WTC11 (cell line): Measurements from ENCODE around the gene APOF.

Experiments used
- ATF3 ChIP-seq: sonication (generic); formaldehyde crosslinking; conservative IDR thresholded peaks from 2 replicates; pipeline ENCODE4 v1.8.1; 2022; ENCODE audit warnings: mild to moderate bottlenecking, missing genetic modification reagents
- CREB1 ChIP-seq: sonication (generic); formaldehyde crosslinking; IDR thresholded peaks from 2 replicates; pipeline ENCODE4 v1.8.0; 2023; ENCODE audit warnings: mild to moderate bottlenecking, missing genetic modification reagents
- HMGXB4 ChIP-seq: sonication (generic); formaldehyde crosslinking; IDR thresholded peaks from 2 replicates; pipeline ENCODE4 v1.8.1; 2023; ENCODE audit warnings: mild to moderate bottlenecking, moderate library complexity, missing genetic modification reagents
- IRF2 ChIP-seq: sonication (generic); formaldehyde crosslinking; IDR thresholded peaks from 2 replicates; pipeline ENCODE4 v1.8.0; 2022; ENCODE audit warnings: low read depth, missing genetic modification reagents, borderline replicate concordance
- TF ChIP-seq, protein P1 (sequence below): fragments of 200-600 bp; IDR thresholded peaks from 2 replicates; pipeline ENCODE4 v1.8.0; 2022; ENCODE audit warnings: antibody characterized with exemption
- TF ChIP-seq, protein P2 (sequence below): fragments of 250-450 bp; sonication (Bioruptor Pico); IDR thresholded peaks from 2 replicates; pipeline ENCODE4 v1.9.0; 2021; ENCODE audit warnings: mild to moderate bottlenecking
- TF ChIP-seq, protein P3 (sequence below): sonication (generic); formaldehyde crosslinking; IDR thresholded peaks from 2 replicates; pipeline ENCODE4 v1.8.0; 2022; ENCODE audit warnings: mild to moderate bottlenecking, missing genetic modification reagents

- TF ChIP-seq ATF3 (CRISPR knock-in tag) = no peak
- TF ChIP-seq, protein P1, sequence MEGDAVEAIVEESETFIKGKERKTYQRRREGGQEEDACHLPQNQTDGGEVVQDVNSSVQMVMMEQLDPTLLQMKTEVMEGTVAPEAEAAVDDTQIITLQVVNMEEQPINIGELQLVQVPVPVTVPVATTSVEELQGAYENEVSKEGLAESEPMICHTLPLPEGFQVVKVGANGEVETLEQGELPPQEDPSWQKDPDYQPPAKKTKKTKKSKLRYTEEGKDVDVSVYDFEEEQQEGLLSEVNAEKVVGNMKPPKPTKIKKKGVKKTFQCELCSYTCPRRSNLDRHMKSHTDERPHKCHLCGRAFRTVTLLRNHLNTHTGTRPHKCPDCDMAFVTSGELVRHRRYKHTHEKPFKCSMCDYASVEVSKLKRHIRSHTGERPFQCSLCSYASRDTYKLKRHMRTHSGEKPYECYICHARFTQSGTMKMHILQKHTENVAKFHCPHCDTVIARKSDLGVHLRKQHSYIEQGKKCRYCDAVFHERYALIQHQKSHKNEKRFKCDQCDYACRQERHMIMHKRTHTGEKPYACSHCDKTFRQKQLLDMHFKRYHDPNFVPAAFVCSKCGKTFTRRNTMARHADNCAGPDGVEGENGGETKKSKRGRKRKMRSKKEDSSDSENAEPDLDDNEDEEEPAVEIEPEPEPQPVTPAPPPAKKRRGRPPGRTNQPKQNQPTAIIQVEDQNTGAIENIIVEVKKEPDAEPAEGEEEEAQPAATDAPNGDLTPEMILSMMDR = no peak
- no peak for TF ChIP-seq IRF2 (CRISPR knock-in tag)
- TF ChIP-seq, protein P2, sequence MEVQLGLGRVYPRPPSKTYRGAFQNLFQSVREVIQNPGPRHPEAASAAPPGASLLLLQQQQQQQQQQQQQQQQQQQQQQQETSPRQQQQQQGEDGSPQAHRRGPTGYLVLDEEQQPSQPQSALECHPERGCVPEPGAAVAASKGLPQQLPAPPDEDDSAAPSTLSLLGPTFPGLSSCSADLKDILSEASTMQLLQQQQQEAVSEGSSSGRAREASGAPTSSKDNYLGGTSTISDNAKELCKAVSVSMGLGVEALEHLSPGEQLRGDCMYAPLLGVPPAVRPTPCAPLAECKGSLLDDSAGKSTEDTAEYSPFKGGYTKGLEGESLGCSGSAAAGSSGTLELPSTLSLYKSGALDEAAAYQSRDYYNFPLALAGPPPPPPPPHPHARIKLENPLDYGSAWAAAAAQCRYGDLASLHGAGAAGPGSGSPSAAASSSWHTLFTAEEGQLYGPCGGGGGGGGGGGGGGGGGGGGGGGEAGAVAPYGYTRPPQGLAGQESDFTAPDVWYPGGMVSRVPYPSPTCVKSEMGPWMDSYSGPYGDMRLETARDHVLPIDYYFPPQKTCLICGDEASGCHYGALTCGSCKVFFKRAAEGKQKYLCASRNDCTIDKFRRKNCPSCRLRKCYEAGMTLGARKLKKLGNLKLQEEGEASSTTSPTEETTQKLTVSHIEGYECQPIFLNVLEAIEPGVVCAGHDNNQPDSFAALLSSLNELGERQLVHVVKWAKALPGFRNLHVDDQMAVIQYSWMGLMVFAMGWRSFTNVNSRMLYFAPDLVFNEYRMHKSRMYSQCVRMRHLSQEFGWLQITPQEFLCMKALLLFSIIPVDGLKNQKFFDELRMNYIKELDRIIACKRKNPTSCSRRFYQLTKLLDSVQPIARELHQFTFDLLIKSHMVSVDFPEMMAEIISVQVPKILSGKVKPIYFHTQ (CRISPR knock-in tag) = no peak
- no peak for TF ChIP-seq HMGXB4 (CRISPR knock-in tag)
- TF ChIP-seq, protein P3, sequence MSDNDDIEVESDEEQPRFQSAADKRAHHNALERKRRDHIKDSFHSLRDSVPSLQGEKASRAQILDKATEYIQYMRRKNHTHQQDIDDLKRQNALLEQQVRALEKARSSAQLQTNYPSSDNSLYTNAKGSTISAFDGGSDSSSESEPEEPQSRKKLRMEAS (CRISPR knock-in tag) = no peak
- no peak for TF ChIP-seq CREB1
Observed at GRCh38 chr12:56358836-56359532, 3.7 kb downstream of the APOF start.
